Activated CD4-positive, alpha-beta T cell treated with anti-CD3 and anti-CD28 coated beads for 36 hours (primary cell): ENCODE results near the gene ALDH1L2. TPM values are rescaled to one million over a fixed set of nuclear protein-coding genes. Genes with fewer than 3 reads are reported as not detected.

Experiments used
- ATAC-seq: fragments of 200-7000 bp; cut with Tn5 transposase; one replicate; pipeline ENCODE4 v1.10.0; 2021; ENCODE audit warnings: mild to moderate bottlenecking, moderate library complexity
- CTCF ChIA-PET: fragments of 350-600 bp; sonication (Branson Sonifier 250); formaldehyde crosslinking; loops from one replicate; lab custom pipeline; 2021; ENCODE audit warnings: antibody characterized with exemption; lab: Charles Lee
- POLR2A ChIA-PET: fragments of 350-600 bp; sonication (Branson Sonifier 250); formaldehyde crosslinking; loops from one replicate; lab custom pipeline; 2021; ENCODE audit warnings: antibody characterized with exemption, inconsistent platforms; lab: Charles Lee
- DNase-seq: peaks from one replicate; pipeline ENCODE4 v3.0.0-alpha.2; 2020
- H3K27ac Mint-ChIP-seq: one replicate; pipeline ENCODE4 v1.8.0; 2021; ENCODE audit warnings: mixed read lengths
- H3K27me3 Mint-ChIP-seq: one replicate; pipeline ENCODE4 v1.8.0; 2021; ENCODE audit warnings: mixed read lengths
- H3K36me3 Mint-ChIP-seq: one replicate; pipeline ENCODE4 v1.8.0; 2021; ENCODE audit warnings: low read depth, mixed read lengths
- H3K4me1 Mint-ChIP-seq: one replicate; pipeline ENCODE4 v1.8.0; 2021; ENCODE audit warnings: mixed read lengths
- H3K4me3 Mint-ChIP-seq: one replicate; pipeline ENCODE4 v1.8.0; 2021; ENCODE audit warnings: mild to moderate bottlenecking, moderate library complexity, mixed read lengths
- H3K9me3 Mint-ChIP-seq: one replicate; pipeline ENCODE4 v1.8.0; 2021; ENCODE audit warnings: low read depth, mixed read lengths
- intact Hi-C, 2 experiments: fragments of 100-400 bp; cut with DNase I in 1 of 2; cut with micrococcal nuclease in 1 of 2; formaldehyde crosslinking; loops; one replicate each; pipeline versions ENCODE4 v1.14.2 to v1.15.1; 2022 to 2024; cut with DNase I, micrococcal nuclease
- total RNA-seq, 2 experiments: library from RNA; stranded (reverse); gene quantifications; one replicate each; pipeline ENCODE4 v1.2.3, GENCODE V29; 2021

Gene ALDH1L2
- total RNA-seq, 2 experiments from 2014 or later, result 7.1 to 7.6 TPM

GRCh38 chr12:105060715-105061378 lies 23.4 kb downstream of the ALDH1L2 start:
- no peak for DNase-seq
- Mint-ChIP-seq H3K9me3 (no peaks in the 10 kb centered on the region), H3K4me3 (no peak overlapping the region), H3K36me3 (peaks cover 3% of the 10 kb centered on the region), H3K27ac (no peak overlapping the region), H3K27me3 (peaks cover 1% of the 10 kb centered on the region), H3K4me1 (peaks cover 4% of the 10 kb centered on the region)
- intact Hi-C loops, result no loop called here
- POLR2A ChIA-PET, result no interaction called here
- CTCF ChIA-PET, result interaction anchor here (0.9 kb wide), 1 partner anchor 39 kb away, joined by 3 read pairs; no protein-coding TSS in a partner anchor
- ATAC-seq, result no peak

GRCh38 chr12:105057174-105057573 lies 27.1 kb downstream of the ALDH1L2 start:
- H3K27ac Mint-ChIP-seq, result no peak overlapping the region
- intact Hi-C loops, result loop anchor here in 1 of 2 experiments (10.0 kb wide), 1 partner anchor 312 kb away; no protein-coding TSS in a partner anchor
- no peak overlapping the region for H3K4me3 Mint-ChIP-seq
- ChIA-PET CTCF (interaction anchor here (1.0 to 2.5 kb wide), 2 partner anchors 19 to 675 kb away, joined by 3 to 8 read pairs; no protein-coding TSS in a partner anchor), POLR2A (no interaction called here)
- peaks cover 4% of the 10 kb centered on the region for H3K4me1 Mint-ChIP-seq
- ATAC-seq (peak; percentile 56), DNase-seq (no peak)
- H3K9me3 Mint-ChIP-seq, result peaks cover 4% of the 10 kb centered on the region
- peaks cover 4% of the 10 kb centered on the region for H3K27me3 Mint-ChIP-seq
- peaks cover 8% of the 10 kb centered on the region for H3K36me3 Mint-ChIP-seq

- Mint-ChIP-seq H3K36me3 (peaks cover 8% of the 10 kb centered on the region), H3K27ac (no peak overlapping the region), H3K4me3 (no peak overlapping the region), H3K4me1 (peaks cover 4% of the 10 kb centered on the region), H3K27me3 (peaks cover 4% of the 10 kb centered on the region), H3K9me3 (peaks cover 4% of the 10 kb centered on the region)
- intact Hi-C loops, result loop anchor here (1.0 to 10.0 kb wide), 10 partner anchors 66 to 851 kb away; partner anchors contain the start of gene NOPCHAP1 (in 1 of the 2)
- ATAC-seq (peak; percentile 85), DNase-seq (peak; percentile 85)
- POLR2A ChIA-PET, result no interaction called here
- CTCF ChIA-PET, result interaction anchor here (0.6 to 3.3 kb wide), 27 partner anchors 10 to 671 kb away, joined by 3 to 28 read pairs (median 4); no protein-coding TSS in a partner anchor
Measured at GRCh38 chr12:105053116-105053572, 31.1 kb downstream of the ALDH1L2 start.

- peaks cover 4% of the 10 kb centered on the region for H3K9me3 Mint-ChIP-seq
- no peak overlapping the region for H3K4me3 Mint-ChIP-seq
- no peak for DNase-seq
- ChIA-PET CTCF (interaction anchor here (1.1 to 3.3 kb wide), 7 partner anchors 11 to 669 kb away, joined by 3 to 28 read pairs (median 3); no protein-coding TSS in a partner anchor), POLR2A (no interaction called here)
- intact Hi-C loops, result loop anchor here (2.0 to 10.0 kb wide), 5 partner anchors 65 to 850 kb away; partner anchors contain the start of gene NOPCHAP1 (in 1 of the 2)
- H3K27ac Mint-ChIP-seq, result no peak overlapping the region
- H3K27me3 Mint-ChIP-seq, result peaks cover 4% of the 10 kb centered on the region
- no peak for ATAC-seq
- H3K4me1 Mint-ChIP-seq, result peaks cover 1% of the 10 kb centered on the region
- peaks cover 8% of the 10 kb centered on the region for H3K36me3 Mint-ChIP-seq
Measured at GRCh38 chr12:105051981-105052380, 32.3 kb downstream of the ALDH1L2 start.

GRCh38 chr12:105048315-105048714 lies 35.9 kb downstream of the ALDH1L2 start:
- intact Hi-C loops, result no loop called here
- Mint-ChIP-seq H3K27ac (no peak overlapping the region), H3K27me3 (no peaks in the 10 kb centered on the region), H3K4me3 (no peak overlapping the region), H3K9me3 (no peaks in the 10 kb centered on the region), H3K4me1 (no peaks in the 10 kb centered on the region), H3K36me3 (no peaks in the 10 kb centered on the region)
- no peak for ATAC-seq
- POLR2A ChIA-PET, result no interaction called here
- no peak for DNase-seq
- CTCF ChIA-PET, result interaction anchor here (0.6 kb wide), 1 partner anchor 215 kb away, joined by 3 read pairs; no protein-coding TSS in a partner anchor

GRCh38 chr12:105047308-105047707 lies 37.0 kb downstream of the ALDH1L2 start:
- Mint-ChIP-seq H3K27me3 (no peaks in the 10 kb centered on the region), H3K36me3 (no peaks in the 10 kb centered on the region), H3K27ac (no peak overlapping the region), H3K9me3 (no peaks in the 10 kb centered on the region), H3K4me3 (no peak overlapping the region), H3K4me1 (no peaks in the 10 kb centered on the region)
- ChIA-PET POLR2A (no interaction called here), CTCF (interaction anchor here (1.3 kb wide), 1 partner anchor 22 kb away, joined by 4 read pairs; no protein-coding TSS in a partner anchor)
- intact Hi-C loops, result no loop called here
- no peak for DNase-seq
- ATAC-seq, result peak; percentile 26

GRCh38 chr12:105041186-105041585 lies 43.1 kb downstream of the ALDH1L2 start:
- ChIA-PET CTCF (interaction anchor here (1.2 kb wide), 1 partner anchor 12 kb away, joined by 3 read pairs; no protein-coding TSS in a partner anchor), POLR2A (no interaction called here)
- no peak for DNase-seq
- no peak for ATAC-seq
- intact Hi-C loops, result no loop called here
- no peaks in the 10 kb centered on the region for H3K9me3 Mint-ChIP-seq
- H3K4me3 Mint-ChIP-seq, result no peak overlapping the region
- H3K36me3 Mint-ChIP-seq, result peaks cover 3% of the 10 kb centered on the region
- peaks cover 18% of the 10 kb centered on the region for H3K4me1 Mint-ChIP-seq
- no peaks in the 10 kb centered on the region for H3K27me3 Mint-ChIP-seq
- no peak overlapping the region for H3K27ac Mint-ChIP-seq

GRCh38 chr12:105040476-105040875 lies 43.8 kb downstream of the ALDH1L2 start:
- H3K36me3 Mint-ChIP-seq, result peaks cover 3% of the 10 kb centered on the region
- no peak overlapping the region for H3K4me3 Mint-ChIP-seq
- ATAC-seq, result no peak
- no peaks in the 10 kb centered on the region for H3K9me3 Mint-ChIP-seq
- ChIA-PET CTCF (interaction anchor here (0.7 to 1.5 kb wide), 3 partner anchors 11 to 1037 kb away, joined by 3 to 6 read pairs (median 3); no protein-coding TSS in a partner anchor), POLR2A (interaction anchor here (0.6 kb wide), 1 partner anchor 404 kb away, joined by 5 read pairs; no protein-coding TSS in a partner anchor)
- intact Hi-C loops, result no loop called here
- no peak for DNase-seq
- H3K27ac Mint-ChIP-seq, result no peak overlapping the region
- no peaks in the 10 kb centered on the region for H3K27me3 Mint-ChIP-seq
- H3K4me1 Mint-ChIP-seq, result peaks cover 18% of the 10 kb centered on the region

- no peak for DNase-seq
- H3K4me3 Mint-ChIP-seq, result peak overlapping the region; percentile 9
- ChIA-PET CTCF (interaction anchor here (0.7 kb wide), 2 partner anchors 17 to 912 kb away, joined by 3 read pairs; no protein-coding TSS in a partner anchor), POLR2A (no interaction called here)
- peaks cover 38% of the 10 kb centered on the region for H3K4me1 Mint-ChIP-seq
- intact Hi-C loops, result no loop called here
- no peaks in the 10 kb centered on the region for H3K9me3 Mint-ChIP-seq
- peak; percentile 43 for ATAC-seq
- H3K27me3 Mint-ChIP-seq, result no peaks in the 10 kb centered on the region
- peaks cover 10% of the 10 kb centered on the region for H3K36me3 Mint-ChIP-seq
- H3K27ac Mint-ChIP-seq, result peak overlapping the region; percentile 83
Measured at GRCh38 chr12:105036937-105037649, 47.2 kb downstream of the ALDH1L2 start.

GRCh38 chr12:105033851-105034250 lies 50.4 kb downstream of the ALDH1L2 start:
- ATAC-seq (peak; percentile 65), DNase-seq (no peak)
- CTCF ChIA-PET, result interaction anchor here (0.6 to 1.7 kb wide), 5 partner anchors 29 to 652 kb away, joined by 3 to 6 read pairs (median 3); partner anchors contain the start of gene WASHC4
- intact Hi-C loops, result loop anchor here (2.0 to 5.0 kb wide), 2 partner anchors 47 to 75 kb away; partner anchors contain the start of genes NOPCHAP1 (in 1 of the 2) and SLC41A2 (in 1 of the 2)
- Mint-ChIP-seq H3K27ac (peak overlapping the region; percentile 66), H3K27me3 (no peaks in the 10 kb centered on the region), H3K9me3 (no peaks in the 10 kb centered on the region), H3K4me3 (no peak overlapping the region), H3K36me3 (peaks cover 12% of the 10 kb centered on the region), H3K4me1 (peaks cover 50% of the 10 kb centered on the region)
- POLR2A ChIA-PET, result no interaction called here
